Measurements from ENCODE around the gene RPS29.

DNA sequence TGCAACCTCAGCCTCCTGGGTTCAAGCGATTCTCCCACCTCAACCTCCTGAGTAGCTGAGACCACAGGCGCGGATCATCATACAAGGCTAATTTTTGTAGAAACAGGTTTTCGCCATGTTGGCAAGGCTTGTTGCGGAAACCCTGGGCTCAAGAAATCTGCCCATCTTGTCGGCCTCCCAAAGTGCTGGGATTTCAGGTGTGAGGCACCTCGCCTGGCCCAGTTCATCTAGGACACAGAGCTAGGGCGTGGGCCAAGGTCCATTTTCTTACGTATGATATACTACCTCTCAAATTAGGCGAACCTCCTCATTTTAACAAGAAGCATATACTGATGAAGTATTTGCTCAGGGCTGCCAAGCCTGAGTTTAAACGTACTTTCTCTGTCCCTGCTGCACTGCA, 2.1 kb downstream of the RPS29 start:
- TF ChIP-seq, protein P1, sequence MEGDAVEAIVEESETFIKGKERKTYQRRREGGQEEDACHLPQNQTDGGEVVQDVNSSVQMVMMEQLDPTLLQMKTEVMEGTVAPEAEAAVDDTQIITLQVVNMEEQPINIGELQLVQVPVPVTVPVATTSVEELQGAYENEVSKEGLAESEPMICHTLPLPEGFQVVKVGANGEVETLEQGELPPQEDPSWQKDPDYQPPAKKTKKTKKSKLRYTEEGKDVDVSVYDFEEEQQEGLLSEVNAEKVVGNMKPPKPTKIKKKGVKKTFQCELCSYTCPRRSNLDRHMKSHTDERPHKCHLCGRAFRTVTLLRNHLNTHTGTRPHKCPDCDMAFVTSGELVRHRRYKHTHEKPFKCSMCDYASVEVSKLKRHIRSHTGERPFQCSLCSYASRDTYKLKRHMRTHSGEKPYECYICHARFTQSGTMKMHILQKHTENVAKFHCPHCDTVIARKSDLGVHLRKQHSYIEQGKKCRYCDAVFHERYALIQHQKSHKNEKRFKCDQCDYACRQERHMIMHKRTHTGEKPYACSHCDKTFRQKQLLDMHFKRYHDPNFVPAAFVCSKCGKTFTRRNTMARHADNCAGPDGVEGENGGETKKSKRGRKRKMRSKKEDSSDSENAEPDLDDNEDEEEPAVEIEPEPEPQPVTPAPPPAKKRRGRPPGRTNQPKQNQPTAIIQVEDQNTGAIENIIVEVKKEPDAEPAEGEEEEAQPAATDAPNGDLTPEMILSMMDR (IDR thresholded peaks at IDR 0.05; ENCODE audit: low read length) = no peak
- TF ChIP-seq EZH2 (IDR thresholded peaks at IDR 0.05; ENCODE audit: borderline replicate concordance, low read length) = no peak
